AG09309 (cell line): ENCODE data around the gene REX1BD.

Experiments used
- DNase-seq: peaks from one replicate; pipeline ENCODE4 v3.0.0-alpha.2; 2010; ENCODE audit warnings: low read depth
- H3K4me3 ChIP-seq: 2 replicates; pipeline ENCODE4 v1.5.1; 2011; ENCODE audit warnings: mild to moderate bottlenecking, low read depth, low read length, moderate library complexity; ENCODE audit not compliant: control insufficient read depth
- CTCF ChIP-seq: IDR thresholded peaks from 2 replicates; pipeline ENCODE4 v1.5.1; 2011; ENCODE audit warnings: mild to moderate bottlenecking, low read depth, low read length, inconsistent platforms; ENCODE audit not compliant: insufficient read depth, control insufficient read depth; ENCODE audit errors: missing control alignments

Gene REX1BD

GRCh38 chr19:18603255-18603957 lies 14.8 kb downstream of the REX1BD start:
- H3K4me3 ChIP-seq: no peak overlapping the region
- DNase-seq: no peak

GRCh38 chr19:18603958-18604819 lies 15.6 kb downstream of the REX1BD start:
- no peak for DNase-seq
- no peak for TF ChIP-seq CTCF
- H3K4me3 ChIP-seq: no peak overlapping the region

More at GRCh38 chr19:18603255-18603957, 14.8 kb downstream of the REX1BD start:
- peak; percentile 38 for TF ChIP-seq CTCF

- DNase-seq: no peak
- no peak overlapping the region for H3K4me3 ChIP-seq
- TF ChIP-seq CTCF: no peak
Observed at GRCh38 chr19:18604820-18605159, 16.2 kb downstream of the REX1BD start.

GRCh38 chr19:18605196-18605545 lies 16.6 kb downstream of the REX1BD start:
- H3K4me3 ChIP-seq: no peak overlapping the region; the same call in 1 of the 2 replicates
- no peak for DNase-seq
- no peak for TF ChIP-seq CTCF

DNA sequence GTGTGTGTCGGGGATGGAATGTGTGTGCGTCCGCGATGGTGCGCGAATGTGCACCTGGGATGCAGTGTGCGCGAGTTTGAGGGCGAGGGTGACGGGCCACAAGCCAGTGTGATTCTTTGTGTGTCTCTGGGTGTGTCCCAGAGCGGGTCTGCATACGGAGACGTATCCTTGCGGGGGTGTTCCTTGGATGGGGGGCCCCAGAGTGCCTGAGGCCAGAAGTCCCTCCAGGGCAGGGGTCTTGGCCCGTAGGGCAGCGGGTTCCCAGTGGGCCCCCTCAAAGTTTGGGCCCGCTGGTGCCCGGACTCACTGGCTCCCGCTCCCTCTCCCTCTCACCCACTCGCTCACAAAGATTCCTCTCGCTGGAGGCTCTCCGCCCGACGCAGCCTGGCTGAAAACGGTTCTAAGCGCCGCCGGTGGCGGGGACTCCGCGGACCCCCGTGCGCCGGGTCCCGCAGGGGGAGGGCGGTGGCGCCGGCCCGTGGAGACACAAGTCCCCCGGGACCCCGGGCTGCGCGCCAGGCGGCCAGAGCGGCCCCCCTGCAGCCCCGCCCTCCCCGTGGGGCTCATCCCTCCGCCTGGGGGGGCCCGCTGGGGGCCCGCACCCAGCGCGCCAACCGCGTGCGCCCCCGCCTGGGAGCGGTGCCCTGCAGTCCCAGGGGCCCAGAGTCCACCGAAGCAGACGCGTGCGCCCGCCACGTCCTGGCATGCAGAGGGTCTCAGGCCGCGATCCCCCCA lies 17.1 kb downstream of the REX1BD start:
- TF ChIP-seq CTCF: no peak
- no peak for DNase-seq
- H3K4me3 ChIP-seq: no peak overlapping the region; the same call in none of the 2 replicates
